Kidney (tissue), 14 donors: ENCODE measurements around the gene HES1. TPM values are rescaled to one million over a fixed set of nuclear protein-coding genes. Genes with fewer than 3 reads are reported as not detected.

ENCODE experiments used
- DNase-seq, 5 donors: peaks; one replicate each; pipeline ENCODE4 v3.0.0-alpha.2; 2013 to 2020
- FAIRE-seq: peaks from 2 replicates; lab custom pipeline; 2012; peaks lifted over from hg19 to GRCh38; lab: Jason Lieb, UNC
- H3K27ac ChIP-seq, 2 donors: one replicate each; pipeline ENCODE4 v1.7.0; 2013; ENCODE audit warnings: low read depth in 2 of 2, low read length in 2 of 2, inconsistent platforms in 1 of 2
- H3K27me3 ChIP-seq: one replicate; pipeline ENCODE4 v1.7.1; 2013; ENCODE audit warnings: low read length, inconsistent platforms; ENCODE audit not compliant: control insufficient read depth, insufficient read depth
- H3K36me3 ChIP-seq, 3 donors: one replicate each; pipeline versions ENCODE4 v1.7.0 to v1.7.1; 2013; ENCODE audit warnings: low read length in 3 of 3, control low read depth in 1 of 3, inconsistent platforms in 1 of 3; ENCODE audit not compliant: insufficient read depth in 3 of 3, control insufficient read depth in 2 of 3
- H3K4me1 ChIP-seq, 3 donors: one replicate each; pipeline versions ENCODE4 v1.7.0 to v1.7.1; 2013; ENCODE audit warnings: low read length in 3 of 3, inconsistent platforms in 1 of 3, low read depth in 1 of 3; ENCODE audit not compliant: control insufficient read depth in 2 of 3, insufficient read depth in 2 of 3
- H3K4me3 ChIP-seq, 3 donors: one replicate each; pipeline versions ENCODE4 v1.7.0 to v1.8.1; 2013; ENCODE audit warnings: low read length in 3 of 3, control low read depth in 1 of 3, inconsistent platforms in 1 of 3
- H3K9ac ChIP-seq, 3 donors: one replicate each; pipeline versions ENCODE4 v1.7.0 to v1.7.1; 2013; ENCODE audit warnings: low read length in 3 of 3, control low read depth in 1 of 3, inconsistent platforms in 1 of 3
- H3K9me3 ChIP-seq, 3 donors: one replicate each; pipeline versions ENCODE4 v1.7.0 to v1.7.1; 2013; ENCODE audit warnings: low read length in 3 of 3, control low read depth in 1 of 3, inconsistent platforms in 1 of 3; ENCODE audit not compliant: control insufficient read depth in 2 of 3, insufficient read depth in 1 of 3
- intact Hi-C: fragments of 100-400 bp; cut with DNase I; formaldehyde crosslinking; loops from one replicate; pipeline ENCODE4 v1.11.1; 2022
- polyA plus RNA-seq: library from polyadenylated mRNA; stranded (reverse); fragments of 350-450 nt; fragmentation: Illumina TruSeq; extraction: RNeasy Lipid Tissue Mini Kit (QIAGEN cat#74804); gene quantifications from one replicate; pipeline ENCODE4 v1.2.3, GENCODE V29; 2014; ENCODE audit warnings: low read depth, low replicate concordance; ENCODE audit not compliant: insufficient read depth
- total RNA-seq: library from RNA; stranded (reverse); fragmentation: NEBNext Ultra II Directional; extraction: Animal tissue kit (Norgen Biotek cat#: 25700); gene quantifications from one replicate; pipeline ENCODE4 v1.2.1, GENCODE V29; 2021
- TF ChIP-seq, protein P1 (sequence below): IDR thresholded peaks from 3 replicates; pipeline ENCODE4 v1.5.1; 2012; ENCODE audit warnings: mild to moderate bottlenecking, moderate library complexity, borderline replicate concordance; ENCODE audit not compliant: insufficient read depth; ENCODE audit errors: extremely low read depth
- donor health status: control.
- donor health status: control.
- donor health status: control.
- donor health status: control.
- donor health status: control.
- donor health status: DM: yes; HTN: yes; CAD: no.
- donor health status: Normal renal cell carcinoma (clear cell type).

HES1 gene
- total and polyA plus RNA-seq, 2 donors from 2014 or later: 44.3 to 77.4 TPM

GRCh38 chr3:194137008-194137505 is 1.1 kb downstream of the HES1 start:
- no peak for FAIRE-seq
- TF ChIP-seq, protein P1, sequence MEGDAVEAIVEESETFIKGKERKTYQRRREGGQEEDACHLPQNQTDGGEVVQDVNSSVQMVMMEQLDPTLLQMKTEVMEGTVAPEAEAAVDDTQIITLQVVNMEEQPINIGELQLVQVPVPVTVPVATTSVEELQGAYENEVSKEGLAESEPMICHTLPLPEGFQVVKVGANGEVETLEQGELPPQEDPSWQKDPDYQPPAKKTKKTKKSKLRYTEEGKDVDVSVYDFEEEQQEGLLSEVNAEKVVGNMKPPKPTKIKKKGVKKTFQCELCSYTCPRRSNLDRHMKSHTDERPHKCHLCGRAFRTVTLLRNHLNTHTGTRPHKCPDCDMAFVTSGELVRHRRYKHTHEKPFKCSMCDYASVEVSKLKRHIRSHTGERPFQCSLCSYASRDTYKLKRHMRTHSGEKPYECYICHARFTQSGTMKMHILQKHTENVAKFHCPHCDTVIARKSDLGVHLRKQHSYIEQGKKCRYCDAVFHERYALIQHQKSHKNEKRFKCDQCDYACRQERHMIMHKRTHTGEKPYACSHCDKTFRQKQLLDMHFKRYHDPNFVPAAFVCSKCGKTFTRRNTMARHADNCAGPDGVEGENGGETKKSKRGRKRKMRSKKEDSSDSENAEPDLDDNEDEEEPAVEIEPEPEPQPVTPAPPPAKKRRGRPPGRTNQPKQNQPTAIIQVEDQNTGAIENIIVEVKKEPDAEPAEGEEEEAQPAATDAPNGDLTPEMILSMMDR: no peak
- Histone ChIP-seq H3K9me3 (no peaks in the 10 kb centered on the region), H3K4me3 (peak overlapping the region; percentile 71 to 96 (median 87)), H3K36me3 (peaks cover 0 to 5% (median 0%) of the 10 kb centered on the region in 3 donors), H3K27me3 (no peaks in the 10 kb centered on the region), H3K9ac (peak overlapping the region; percentile 66 to 93 (median 81)), H3K27ac (peak overlapping the region; percentile 96 to 97), H3K4me1 (peaks cover 2 to 29% (median 18%) of the 10 kb centered on the region in 3 donors)
- intact Hi-C loops: loop anchor here (10.0 kb wide), 2 partner anchors 132 to 352 kb away; no protein-coding TSS in a partner anchor
- peak; percentile 83 to 95 (median 91) for DNase-seq

GRCh38 chr3:194137506-194138474 is 1.8 kb downstream of the HES1 start:
- Histone ChIP-seq H3K27ac (peak overlapping the region; percentile 96 to 97), H3K9ac (peak overlapping the region; percentile 66 to 93 (median 81)), H3K4me3 (peak overlapping the region; percentile 71 to 96 (median 87)), H3K9me3 (no peaks in the 10 kb centered on the region), H3K27me3 (no peaks in the 10 kb centered on the region), H3K36me3 (peaks cover 0 to 5% (median 0%) of the 10 kb centered on the region in 3 donors), H3K4me1 (peaks cover 4 to 31% (median 20%) of the 10 kb centered on the region in 3 donors)
- intact Hi-C loops: loop anchor here (10.0 kb wide), 2 partner anchors 133 to 353 kb away; no protein-coding TSS in a partner anchor
- DNase-seq: peak; percentile 60 to 96 (median 77)
- TF ChIP-seq, protein P1: peak; percentile 43
- no peak for FAIRE-seq

DNA sequence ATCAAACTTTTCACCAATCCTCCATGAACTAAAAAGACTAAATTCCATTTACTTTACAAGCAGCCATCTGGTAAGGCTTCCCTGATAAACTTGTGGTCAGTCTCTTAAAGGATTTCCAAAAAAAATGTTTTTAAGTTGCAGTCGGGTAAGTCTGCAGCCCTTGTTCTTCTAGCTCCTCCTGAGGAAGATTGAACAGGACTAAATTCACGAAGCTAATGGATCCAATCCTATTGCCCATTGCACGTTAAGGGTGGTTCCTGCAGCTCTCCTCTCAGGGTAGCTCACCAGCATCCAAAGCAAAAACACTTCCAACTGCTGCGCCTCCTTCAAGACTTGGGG is 2.8 kb downstream of the HES1 start:
- Histone ChIP-seq H3K4me3 (peak overlapping the region; percentile 35 to 96 (median 46)), H3K36me3 (peaks cover 0 to 5% (median 0%) of the 10 kb centered on the region in 3 donors), H3K4me1 (peaks cover 4 to 23% (median 14%) of the 10 kb centered on the region in 3 donors), H3K27ac (peak overlapping the region; percentile 82 to 95), H3K9me3 (no peaks in the 10 kb centered on the region), H3K9ac (peak overlapping the region in 2 of 3 donors; percentile 13 to 93), H3K27me3 (no peaks in the 10 kb centered on the region)
- TF ChIP-seq, protein P1: no peak
- DNase-seq (no peak), FAIRE-seq (no peak)
- intact Hi-C loops: loop anchor here (10.0 kb wide), 2 partner anchors 134 to 354 kb away; no protein-coding TSS in a partner anchor
